Measurements from ENCODE around the gene ADCY1. TPM values are rescaled to one million over a fixed set of nuclear protein-coding genes. Genes with fewer than 3 reads are reported as not detected.

ADCY1 gene
- total and polyA plus RNA-seq, 4 donors = 0.33 to 20.1 (median 4.1) TPM

GRCh38 chr7:45595809-45596664 is 21.9 kb downstream of the ADCY1 start (continued):
- TF ChIP-seq, protein P1, sequence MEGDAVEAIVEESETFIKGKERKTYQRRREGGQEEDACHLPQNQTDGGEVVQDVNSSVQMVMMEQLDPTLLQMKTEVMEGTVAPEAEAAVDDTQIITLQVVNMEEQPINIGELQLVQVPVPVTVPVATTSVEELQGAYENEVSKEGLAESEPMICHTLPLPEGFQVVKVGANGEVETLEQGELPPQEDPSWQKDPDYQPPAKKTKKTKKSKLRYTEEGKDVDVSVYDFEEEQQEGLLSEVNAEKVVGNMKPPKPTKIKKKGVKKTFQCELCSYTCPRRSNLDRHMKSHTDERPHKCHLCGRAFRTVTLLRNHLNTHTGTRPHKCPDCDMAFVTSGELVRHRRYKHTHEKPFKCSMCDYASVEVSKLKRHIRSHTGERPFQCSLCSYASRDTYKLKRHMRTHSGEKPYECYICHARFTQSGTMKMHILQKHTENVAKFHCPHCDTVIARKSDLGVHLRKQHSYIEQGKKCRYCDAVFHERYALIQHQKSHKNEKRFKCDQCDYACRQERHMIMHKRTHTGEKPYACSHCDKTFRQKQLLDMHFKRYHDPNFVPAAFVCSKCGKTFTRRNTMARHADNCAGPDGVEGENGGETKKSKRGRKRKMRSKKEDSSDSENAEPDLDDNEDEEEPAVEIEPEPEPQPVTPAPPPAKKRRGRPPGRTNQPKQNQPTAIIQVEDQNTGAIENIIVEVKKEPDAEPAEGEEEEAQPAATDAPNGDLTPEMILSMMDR (IDR thresholded peaks at IDR 0.05; ENCODE audit: low read depth, low read length, missing input control) = no peak
- TF ChIP-seq, protein P2, sequence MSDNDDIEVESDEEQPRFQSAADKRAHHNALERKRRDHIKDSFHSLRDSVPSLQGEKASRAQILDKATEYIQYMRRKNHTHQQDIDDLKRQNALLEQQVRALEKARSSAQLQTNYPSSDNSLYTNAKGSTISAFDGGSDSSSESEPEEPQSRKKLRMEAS (IDR thresholded peaks at IDR 0.05) = no peak
- TF ChIP-seq GABPA (IDR thresholded peaks at IDR 0.05 in 1 of 2, conservative IDR thresholded peaks at IDR 0.05 in 1 of 2) (no peak), FOXA1 (IDR thresholded peaks at IDR 0.05) (no peak), RAD21 (IDR thresholded peaks at IDR 0.05) (no peak), FOXA2 (IDR thresholded peaks at IDR 0.05) (no peak), SP1 (IDR thresholded peaks at IDR 0.05) (no peak)

DNA sequence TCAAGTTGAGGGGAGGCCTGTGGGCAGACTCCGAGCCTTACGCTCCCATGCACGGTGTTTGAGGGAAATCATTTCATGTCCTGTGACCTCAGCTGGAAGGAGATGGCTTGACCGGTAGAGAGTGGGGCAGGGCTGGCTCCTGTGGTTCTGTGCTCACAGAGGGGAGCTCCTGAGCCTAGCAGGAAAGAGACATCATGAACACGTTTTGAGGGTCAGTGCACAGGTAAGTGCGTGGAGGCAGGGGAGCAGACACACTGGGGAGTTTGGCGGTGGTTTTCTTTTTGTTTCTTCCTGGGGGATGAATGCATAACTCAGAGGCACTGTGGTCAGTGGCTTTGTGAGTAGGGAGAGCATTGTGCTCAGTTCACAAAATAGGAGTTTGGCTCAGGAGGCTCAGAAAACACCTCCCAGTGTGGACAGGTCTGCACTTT is 22.5 kb downstream of the ADCY1 start:
- Histone ChIP-seq H3K9me3 (ENCODE audit: control insufficient read depth in 4 of 4, low read length in 3 of 4) (no peaks in the 10 kb centered on the region), H3K27ac (ENCODE audit: low read depth in 1 of 2, low read length in 2 of 2) (no peak overlapping the region), H3K9ac (ENCODE audit: low read depth in 1 of 2, low read length in 2 of 2) (no peak overlapping the region), H3K4me1 (ENCODE audit: control insufficient read depth in 4 of 4, insufficient read depth in 4 of 4, low read length in 3 of 4) (no peaks in the 10 kb centered on the region), H3K27me3 (ENCODE audit: control insufficient read depth in 4 of 4, insufficient read depth in 4 of 4, low read length in 3 of 4) (peaks cover 0 to 5% (median 0%) of the 10 kb centered on the region in 4 donors), H3K36me3 (ENCODE audit: control insufficient read depth in 4 of 4, insufficient read depth in 3 of 4, low read depth in 1 of 4, low read length in 3 of 4) (no peaks in the 10 kb centered on the region), H3K4me3 (ENCODE audit: low read depth in 1 of 3, low read length in 3 of 3) (no peak overlapping the region)
- 88% methylated on average over 7 of the region's 7 CpGs for WGBS
- TF ChIP-seq FOXA1 (IDR thresholded peaks at IDR 0.05) = no peak
- no peak for TF ChIP-seq HNF4A (conservative IDR thresholded peaks at IDR 0.05)
- TF ChIP-seq NR2F2 (IDR thresholded peaks at IDR 0.05) = no peak
- TF ChIP-seq, protein P1 (IDR thresholded peaks at IDR 0.05; ENCODE audit: low read depth, low read length, missing input control) = no peak
- no peak for TF ChIP-seq TAF1 (conservative IDR thresholded peaks at IDR 0.05)
- no peak for TF ChIP-seq SP1 (IDR thresholded peaks at IDR 0.05)
- no peak for TF ChIP-seq GABPA (IDR thresholded peaks at IDR 0.05 in 1 of 2, conservative IDR thresholded peaks at IDR 0.05 in 1 of 2)
- TF ChIP-seq, protein P3, sequence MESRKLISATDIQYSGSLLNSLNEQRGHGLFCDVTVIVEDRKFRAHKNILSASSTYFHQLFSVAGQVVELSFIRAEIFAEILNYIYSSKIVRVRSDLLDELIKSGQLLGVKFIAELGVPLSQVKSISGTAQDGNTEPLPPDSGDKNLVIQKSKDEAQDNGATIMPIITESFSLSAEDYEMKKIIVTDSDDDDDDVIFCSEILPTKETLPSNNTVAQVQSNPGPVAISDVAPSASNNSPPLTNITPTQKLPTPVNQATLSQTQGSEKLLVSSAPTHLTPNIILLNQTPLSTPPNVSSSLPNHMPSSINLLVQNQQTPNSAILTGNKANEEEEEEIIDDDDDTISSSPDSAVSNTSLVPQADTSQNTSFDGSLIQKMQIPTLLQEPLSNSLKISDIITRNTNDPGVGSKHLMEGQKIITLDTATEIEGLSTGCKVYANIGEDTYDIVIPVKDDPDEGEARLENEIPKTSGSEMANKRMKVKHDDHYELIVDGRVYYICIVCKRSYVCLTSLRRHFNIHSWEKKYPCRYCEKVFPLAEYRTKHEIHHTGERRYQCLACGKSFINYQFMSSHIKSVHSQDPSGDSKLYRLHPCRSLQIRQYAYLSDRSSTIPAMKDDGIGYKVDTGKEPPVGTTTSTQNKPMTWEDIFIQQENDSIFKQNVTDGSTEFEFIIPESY (IDR thresholded peaks at IDR 0.05) = no peak
- no peak for TF ChIP-seq FOXA2 (IDR thresholded peaks at IDR 0.05)
- TF ChIP-seq YY1 (IDR thresholded peaks at IDR 0.05) = no peak
- TF ChIP-seq HNF4G (IDR thresholded peaks at IDR 0.05) = no peak
- TF ChIP-seq REST (IDR thresholded peaks at IDR 0.05) = no peak
- no peak for TF ChIP-seq ATF3 (IDR thresholded peaks at IDR 0.05)
- no peak for TF ChIP-seq JUND (IDR thresholded peaks at IDR 0.05)
- no peak for TF ChIP-seq EGR1 (IDR thresholded peaks at IDR 0.05; ENCODE audit: low read depth in 2 of 2)
- TF ChIP-seq RXRA (IDR thresholded peaks at IDR 0.05) = no peak
- DNase-seq (ENCODE audit: low spot score) = peak; percentile 16

All from liver (tissue), 9 donors.